Forelimb muscle (tissue), 1 donor: ENCODE data around the gene TMEM170A. TPM values are rescaled to one million over a fixed set of nuclear protein-coding genes. Genes with fewer than 3 reads are reported as not detected.
"Not testable (repeated sequence)": the region's sequence is repeated elsewhere in the genome, so short reads cannot be mapped to it uniquely, and the experiment has no call there.

Experiments used
- DNase-seq: peaks from one replicate; pipeline ENCODE4 v3.0.0-alpha.2; 2013; ENCODE audit warnings: low read depth
- polyA plus RNA-seq: library from polyadenylated mRNA; unstranded; fragments of 120-200 nt; gene quantifications from one replicate; pipeline ENCODE4 v1.2.1, GENCODE V29; 2013; ENCODE audit not compliant: insufficient read length

The TMEM170A gene, protein sequence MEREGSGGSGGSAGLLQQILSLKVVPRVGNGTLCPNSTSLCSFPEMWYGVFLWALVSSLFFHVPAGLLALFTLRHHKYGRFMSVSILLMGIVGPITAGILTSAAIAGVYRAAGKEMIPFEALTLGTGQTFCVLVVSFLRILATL
- polyA plus RNA-seq: 18.6 TPM

DNA sequence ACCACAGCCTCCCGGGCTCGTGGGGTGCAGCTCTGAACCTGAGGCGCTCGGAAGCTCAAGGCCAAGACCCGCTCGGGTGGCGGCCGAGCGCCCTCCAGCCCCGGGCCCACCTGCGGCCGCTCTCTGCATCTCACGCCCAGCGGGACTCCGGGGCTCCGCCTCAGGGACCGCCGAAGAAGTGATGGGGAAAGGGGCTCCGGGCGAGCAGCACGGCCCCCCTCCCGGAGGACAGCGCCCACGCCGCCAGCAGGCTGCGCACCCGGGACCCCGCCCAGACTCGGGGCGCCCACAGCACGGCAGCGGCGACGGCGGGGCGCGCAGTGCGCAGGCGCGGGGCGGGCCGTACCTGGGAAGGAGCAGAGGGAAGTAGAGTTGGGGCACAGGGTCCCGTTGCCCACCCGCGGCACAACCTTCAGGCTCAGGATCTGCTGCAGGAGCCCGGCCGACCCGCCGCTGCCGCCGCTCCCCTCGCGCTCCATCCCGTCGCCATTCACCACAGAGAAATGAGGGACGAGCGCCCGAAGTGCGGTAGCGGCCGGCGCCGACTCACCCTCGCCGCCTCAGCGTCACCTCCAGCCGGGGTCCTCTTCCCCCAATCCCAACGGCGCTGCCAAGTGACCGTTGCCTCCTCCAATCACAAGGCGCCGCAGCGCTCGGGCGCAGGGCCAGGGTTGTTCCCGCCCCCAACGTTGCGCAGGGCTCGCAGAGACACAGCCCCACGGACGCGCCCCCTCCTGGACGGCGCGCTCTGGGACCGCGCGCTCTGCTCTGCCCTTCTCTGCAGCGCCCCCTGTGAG is at the start of gene TMEM170A:
TSS of gene TMEM170A (minus strand) at position 568 of the 797 bp plus-strand sequence. CDS start at position 479, 89 bp downstream.
- DNase-seq: peak; percentile 97

DNA sequence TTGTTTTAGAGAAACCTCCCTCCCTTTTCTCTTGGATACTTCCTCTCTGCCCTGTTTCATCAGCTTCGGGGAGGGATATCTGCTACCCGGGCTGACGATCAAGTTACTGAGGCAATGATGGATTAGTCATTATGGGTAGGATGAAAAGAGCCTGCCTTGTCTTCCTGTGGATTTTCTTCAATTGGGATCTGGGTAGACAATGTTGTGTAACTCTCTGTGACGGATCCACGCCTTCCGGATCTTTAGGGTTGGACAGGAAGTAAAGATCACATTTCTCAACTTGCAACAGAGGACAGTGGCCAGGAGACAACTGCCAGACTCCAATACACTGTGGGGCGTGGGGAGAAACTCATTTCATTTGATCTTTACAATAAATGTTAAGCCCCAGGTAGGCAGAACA is 42.1 kb upstream of the TMEM170A start:
- no peak for DNase-seq

DNA sequence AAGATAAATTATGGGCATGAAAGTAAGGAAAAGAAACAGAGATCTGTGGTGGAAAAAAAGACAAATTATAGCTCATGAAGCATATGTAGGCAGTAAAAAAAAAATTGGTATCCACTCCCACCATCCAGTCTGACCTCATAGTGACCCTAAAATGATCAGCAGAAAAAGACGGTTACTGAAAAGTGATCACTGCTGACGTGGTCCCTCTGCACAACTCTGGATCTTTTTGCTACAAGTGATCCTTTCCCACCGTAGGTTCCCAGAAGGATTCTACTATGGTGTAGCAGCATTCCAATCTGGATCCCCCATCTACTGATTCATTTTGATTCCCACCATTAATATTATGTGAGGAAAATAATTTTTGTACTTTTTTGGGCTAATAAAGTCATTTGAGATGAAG is 41.6 kb upstream of the TMEM170A start:
- DNase-seq: no peak

DNA sequence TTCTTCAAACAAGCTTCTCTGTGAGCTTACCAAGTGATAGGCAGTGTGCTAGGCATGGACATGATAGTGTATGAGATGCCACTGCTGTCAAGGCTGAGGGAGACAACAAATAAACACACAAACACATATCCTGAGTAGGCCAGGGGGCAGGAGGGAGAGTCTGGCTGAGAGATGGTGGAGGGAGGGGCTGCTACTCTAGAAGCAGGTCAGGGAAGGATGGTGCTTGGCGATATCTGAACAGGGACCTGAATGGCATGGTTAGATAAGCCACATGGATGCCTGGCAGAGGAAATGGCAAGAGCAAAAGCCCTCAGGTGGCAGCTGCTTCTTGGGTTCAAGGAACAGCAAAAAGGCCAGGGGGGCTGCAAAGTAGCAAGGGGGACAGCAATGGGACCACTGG is 39.3 kb upstream of the TMEM170A start:
- no peak for DNase-seq

DNA sequence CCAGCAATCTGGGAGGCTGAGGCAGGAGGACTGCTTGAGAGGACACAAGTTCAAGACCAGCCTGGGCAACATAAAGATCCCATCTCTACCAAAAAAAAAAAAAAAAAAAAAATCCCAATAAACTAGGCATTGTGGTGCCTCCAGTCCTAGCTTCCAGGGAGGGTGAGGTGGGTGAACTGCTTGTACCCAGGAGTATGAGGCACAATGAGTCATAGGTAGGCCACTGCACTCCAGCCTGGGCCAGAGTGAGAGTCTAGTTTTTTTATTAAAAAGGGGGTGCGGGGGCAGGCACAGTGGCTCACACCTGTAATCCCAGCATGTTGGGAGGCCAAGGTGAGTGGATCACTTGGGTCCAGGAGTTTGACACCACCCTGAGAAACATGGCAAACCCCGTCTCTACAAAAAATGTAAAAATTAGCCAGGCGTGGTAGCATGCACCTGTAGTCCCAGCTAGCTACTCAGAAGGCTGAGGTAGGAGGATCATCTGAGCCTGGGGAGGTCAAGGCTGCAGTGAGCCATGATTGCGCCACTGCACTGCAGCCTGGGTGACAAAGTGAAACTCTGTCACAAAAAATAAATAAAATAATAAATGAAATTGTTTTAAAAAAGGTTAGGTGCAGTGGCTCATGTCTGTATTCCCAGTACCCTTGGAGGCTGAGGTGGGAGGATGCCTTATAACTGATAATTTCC is 38.6 kb upstream of the TMEM170A start:
- no peak for DNase-seq

DNA sequence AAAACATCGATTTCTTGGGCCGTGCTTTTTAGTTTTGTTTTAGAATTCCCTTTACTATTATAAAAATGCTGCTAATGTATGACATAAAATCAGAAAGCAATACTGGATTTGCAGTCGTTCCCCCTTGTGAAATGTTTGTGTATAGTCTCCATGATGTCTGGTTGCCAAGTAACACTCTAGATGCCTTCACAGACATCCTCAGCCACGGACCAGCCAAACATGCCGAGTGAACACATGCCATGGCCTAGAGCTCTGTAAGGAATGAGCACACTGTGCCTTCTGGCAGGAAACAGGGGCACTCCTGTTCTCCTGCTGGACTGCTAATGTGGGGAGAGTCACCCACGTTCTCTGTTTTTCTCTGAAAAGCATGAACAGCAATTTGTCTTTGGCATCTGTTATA is 37.3 kb upstream of the TMEM170A start:
- DNase-seq: peak; percentile 40

DNA sequence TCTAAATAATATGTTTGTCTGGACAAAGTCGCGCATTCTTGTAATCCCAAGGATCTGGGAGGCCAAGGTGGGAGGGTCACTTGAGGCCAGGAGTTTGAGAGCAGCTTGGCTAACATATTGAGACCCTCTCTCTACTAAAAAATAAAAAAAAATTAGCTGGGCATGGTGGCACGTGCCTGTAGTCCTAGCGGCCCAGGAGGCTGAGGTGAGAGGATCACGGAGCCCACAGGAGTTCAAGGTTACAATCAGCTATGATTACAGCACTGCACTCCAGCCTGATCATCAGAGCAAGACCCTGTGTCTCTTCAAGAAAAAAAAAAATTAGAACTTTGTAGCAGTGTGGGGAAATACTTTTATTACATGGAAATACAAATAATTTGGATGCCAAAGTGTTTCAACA is 36.9 kb upstream of the TMEM170A start:
- DNase-seq: no peak

DNA sequence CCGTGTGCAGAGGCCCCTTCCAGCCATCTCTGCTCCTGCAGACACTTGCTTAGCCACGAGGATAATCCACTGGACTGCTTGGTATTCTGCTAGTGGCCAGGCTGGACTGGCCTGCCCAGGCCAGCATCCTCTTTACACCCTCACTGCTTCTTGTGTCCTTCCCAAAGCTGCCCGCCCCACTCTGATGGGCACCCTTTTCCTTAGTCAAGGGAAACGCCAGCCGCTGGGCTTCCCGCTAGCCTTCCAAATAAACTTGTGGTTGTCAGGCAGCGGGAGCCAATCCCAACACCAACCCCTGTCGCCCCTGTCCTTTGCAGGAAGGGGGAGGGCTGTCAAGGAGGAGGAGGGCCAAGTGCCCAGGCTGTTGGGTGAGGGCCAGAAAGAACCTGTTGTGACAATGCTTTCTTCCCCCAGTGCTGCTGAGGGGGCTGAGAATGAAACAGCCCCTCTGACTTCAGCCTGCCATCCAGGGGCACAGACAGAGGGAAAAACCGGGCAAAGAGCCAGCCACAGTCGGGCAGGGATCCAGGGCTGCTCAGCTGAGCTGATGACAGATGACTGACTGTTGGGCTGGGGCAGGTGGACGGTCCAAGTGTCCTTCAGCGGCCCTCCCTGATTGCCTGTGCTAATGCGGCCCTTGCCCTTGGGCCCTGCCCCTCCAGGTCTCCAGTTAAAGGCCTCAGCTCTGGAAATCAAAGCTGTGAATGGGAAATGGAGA is 34.3 kb upstream of the TMEM170A start:
- not testable (repeated sequence) for DNase-seq

DNA sequence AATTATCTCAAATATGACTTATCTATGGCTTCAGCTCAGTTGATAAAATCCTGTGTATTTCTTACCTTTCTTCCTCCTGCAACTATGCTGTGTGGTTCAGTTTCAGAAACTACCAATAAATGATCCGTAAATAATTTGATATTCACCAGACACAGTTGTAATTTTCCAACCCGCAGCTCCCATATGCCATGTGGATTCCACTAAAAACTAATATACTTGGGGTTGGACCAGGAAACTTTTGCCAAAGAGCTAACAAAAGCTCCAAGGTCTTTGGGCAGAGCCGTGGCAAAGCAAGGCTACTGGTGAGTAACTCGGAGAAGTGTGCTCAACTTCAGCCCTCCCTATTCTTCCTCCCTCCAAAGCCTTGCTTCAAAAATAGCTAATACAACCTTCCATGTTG is 33.1 kb upstream of the TMEM170A start:
- no peak for DNase-seq

DNA sequence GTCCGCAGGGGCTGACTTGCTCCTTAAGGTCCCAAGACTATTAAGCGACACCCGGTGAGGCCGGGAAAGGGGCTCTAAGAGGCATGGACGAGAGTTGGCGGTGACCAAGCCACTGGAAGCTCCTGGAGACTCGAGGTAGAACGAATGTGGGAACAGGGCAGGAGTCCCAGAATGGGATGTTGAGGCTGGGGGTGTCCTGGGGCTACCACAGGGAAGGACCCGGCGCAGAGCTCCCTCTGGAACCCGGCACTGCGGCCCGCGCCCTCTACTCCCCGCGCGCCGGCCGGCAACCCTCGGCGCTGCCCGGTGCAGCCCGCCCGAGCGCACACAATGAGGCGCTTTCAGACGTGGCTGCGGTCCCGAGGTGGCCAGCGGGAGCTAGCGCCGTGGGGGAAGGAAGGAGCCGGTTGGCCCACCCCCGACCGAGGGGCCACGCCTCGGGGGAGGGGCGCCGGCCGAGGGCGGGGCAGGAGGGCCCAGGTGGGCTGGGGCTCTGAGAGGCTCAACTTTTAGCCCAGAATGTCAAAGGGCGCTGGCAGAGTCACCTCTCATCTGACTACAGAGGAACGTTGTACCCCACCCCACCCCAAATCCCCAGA is 30.7 kb upstream of the TMEM170A start, which contains the start of gene CHST6:
TSS of gene CHST6 (minus strand) at position 366 of the 599 bp plus-strand sequence. CDS start 15,613 bp downstream, outside the sequence.
- DNase-seq: no peak

DNA sequence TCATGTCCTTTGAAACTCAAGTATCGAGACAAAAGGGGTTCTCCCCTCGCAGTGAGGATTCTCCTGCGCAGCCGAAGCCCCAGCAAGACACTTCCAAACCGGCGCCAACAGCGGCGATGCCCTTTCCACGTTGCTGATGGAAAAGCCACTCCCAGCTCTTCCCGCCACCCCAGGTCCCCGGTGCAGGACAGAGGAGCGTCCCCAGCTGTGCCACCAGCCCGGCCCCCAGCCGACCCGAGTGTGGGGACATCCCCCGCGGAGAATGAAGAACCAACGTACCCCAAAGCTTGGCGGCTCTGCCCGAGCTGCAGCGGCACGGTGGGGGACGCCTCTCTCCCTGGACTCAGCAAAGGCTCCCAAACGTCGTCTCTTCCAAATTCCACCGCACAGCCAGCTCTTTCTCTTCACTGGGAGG is 30.2 kb upstream of the TMEM170A start:
- no peak for DNase-seq

DNA sequence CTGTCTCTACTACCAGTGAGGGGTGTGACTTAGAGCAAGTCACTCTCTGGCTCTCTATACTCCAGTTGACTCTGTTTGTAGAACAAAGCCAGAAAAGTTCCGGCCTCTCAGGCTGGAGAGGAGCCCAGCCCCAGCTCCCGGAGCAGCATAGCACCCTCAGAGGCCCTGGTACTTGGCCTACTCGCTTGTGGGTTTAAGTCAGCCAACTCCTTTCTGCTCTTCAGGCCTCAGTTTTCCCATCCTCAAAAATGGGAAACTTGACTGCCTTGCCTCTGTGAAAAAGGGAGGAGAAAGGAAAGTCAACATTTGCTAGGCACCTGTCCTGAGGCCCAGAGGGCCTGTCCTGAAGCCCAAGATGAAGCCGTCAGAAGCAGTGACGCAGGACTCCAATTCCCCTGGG is 29.7 kb upstream of the TMEM170A start:
- no peak for DNase-seq

DNA sequence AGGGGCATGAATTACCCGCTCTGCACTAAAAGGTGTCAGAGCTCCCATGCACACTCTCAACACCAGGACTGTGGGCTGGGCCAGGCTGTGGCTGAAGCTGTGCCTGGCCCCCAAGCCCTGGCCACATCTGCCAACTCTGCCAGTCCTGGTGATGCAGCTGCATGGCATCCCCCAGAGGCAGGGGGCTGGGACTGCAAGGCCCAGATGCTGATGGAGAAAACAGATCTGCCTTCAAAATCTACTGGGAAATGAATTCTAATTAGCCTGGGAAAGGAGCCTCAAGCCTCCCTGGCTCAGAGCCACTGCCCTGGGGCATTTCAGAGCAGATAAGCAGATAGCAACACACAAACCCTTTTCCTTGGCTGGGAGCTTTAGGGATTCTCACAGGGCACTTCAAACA is 27.4 kb upstream of the TMEM170A start:
- DNase-seq: no peak

DNA sequence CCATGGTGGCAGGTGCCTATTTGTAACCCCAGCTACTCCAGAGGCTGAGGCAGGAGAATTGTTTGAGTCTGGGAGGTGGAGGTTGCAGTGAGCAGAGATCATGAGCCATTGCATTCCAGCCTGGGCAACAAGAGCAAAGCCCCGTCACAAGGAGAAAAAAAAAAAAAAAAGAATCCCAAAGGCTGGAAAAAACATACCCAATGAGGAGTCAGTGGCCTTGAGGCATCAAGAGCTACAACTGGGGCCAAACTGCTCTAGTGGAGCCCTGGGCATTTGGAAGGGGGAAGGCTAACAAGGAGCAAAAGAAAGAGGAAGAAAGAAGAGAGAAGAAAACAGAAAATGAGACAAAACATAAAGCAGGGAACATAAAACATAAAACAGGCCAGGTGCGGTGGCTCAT is 23.8 kb upstream of the TMEM170A start:
- DNase-seq: no peak

DNA sequence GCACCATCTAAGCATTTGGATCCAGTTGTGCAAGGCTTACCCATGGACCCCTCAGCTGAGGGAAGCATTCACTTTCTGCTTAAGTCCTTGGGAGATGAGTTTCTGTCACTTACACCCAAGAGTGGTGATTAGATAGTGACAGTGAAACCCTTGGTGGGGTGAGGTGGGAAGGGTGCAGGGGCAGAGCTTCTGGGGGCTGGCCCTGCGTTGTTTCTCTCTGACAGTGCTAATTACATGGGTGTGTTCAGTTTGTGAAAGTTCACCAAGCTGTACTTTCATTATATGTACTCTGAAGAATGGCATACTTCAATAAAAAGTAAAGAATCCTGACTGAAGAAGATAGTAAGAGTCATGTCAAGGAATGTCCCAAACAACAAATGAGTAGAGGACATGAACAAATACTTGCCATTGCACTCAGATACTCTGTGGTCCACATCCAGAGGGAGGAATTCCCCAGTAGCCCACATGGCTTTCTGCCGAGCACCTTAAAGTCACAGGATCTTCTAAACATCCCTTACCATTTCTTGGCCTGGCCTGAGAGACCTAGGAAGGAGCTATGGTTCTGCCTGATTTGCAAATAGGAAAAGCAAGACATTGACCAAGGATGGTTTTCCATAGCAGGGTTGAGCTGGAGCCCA is 22.3 kb upstream of the TMEM170A start:
- DNase-seq: no peak

DNA sequence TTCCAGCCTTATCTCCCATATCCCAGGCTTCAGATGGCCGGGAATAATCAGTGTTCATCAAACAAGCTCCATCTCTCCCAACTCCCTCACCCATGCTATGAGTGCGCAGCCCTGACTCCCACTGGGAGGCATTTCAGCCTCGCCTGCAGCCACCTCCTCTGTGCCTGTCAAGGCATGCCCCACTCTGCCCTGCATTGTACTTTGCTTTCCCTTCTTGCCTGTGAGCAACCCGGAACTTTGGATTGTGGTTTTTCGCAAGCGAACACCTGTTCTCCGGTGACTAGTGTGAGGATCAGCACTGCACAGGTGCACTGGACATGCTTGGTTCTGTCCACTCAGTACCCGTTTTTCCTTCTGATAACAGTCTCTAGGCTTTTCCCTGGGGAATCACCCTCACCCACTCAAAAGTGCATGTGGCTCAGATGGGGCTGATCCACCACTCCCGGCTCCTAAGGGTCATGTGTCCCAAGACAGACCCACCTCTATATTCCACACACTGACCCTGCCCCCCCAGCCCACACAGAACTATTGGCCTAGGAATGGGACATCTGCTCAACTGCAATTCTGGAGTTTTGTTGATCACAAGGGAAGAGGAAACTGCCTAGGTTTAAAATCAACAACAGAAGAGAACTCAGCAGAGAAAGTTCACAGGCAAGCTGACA is 21.7 kb upstream of the TMEM170A start:
- no peak for DNase-seq

DNA sequence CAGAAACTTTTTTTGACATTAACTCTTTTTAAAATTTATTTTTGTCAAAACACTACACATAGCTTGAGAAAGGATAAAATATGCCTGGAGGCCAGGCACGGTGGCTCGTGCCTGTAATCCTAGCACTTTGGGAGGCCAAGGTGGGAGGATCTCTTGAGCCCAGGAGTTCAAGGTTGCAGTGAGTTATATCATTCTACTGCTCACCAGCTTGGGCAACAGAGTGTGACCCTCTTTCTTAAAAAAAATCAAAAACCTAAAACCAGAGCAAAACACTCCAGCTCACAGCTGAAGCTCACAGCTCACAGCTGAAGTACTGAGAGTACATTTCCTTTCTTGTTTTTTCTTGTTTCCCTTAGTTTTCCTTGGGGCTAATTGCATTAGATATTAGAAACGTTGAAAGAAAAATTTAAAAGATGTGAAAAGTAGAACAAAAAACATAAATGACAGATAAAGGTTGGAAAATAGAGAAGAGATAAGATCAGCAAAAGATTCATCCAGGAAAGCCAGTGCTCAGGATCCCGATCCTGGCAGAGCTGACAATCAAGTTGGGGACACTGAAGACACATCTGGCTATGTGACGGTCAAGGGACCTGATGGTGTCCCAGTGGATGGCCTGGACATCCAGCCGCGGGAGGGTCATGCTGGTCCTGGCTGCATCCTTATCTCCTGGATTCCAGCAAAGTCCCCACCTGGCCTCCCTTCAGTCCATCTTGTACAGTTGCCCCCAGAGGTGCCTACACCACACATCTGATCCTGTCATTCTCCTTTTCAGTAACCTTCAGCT is 20.9 kb upstream of the TMEM170A start:
- DNase-seq: no peak

DNA sequence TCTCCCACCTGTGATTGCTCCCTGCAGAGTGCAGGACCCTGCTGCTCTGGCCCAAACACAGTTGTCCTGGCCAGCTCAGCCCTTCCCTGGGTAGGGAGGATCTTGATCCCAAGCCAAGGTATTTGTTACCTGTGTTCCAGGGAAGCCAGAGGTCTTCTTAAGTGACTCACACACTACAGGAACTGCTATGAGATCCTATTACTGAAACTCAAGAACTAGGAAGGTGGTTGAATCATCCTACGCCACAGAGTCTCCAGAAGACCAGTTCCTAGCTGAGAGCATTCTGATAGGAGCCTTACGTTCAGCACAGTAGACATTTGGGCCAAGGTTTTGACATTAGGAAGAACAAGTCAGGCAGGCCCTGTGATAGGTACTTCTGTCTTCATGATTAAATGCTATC is 18.7 kb upstream of the TMEM170A start:
- DNase-seq: no peak

DNA sequence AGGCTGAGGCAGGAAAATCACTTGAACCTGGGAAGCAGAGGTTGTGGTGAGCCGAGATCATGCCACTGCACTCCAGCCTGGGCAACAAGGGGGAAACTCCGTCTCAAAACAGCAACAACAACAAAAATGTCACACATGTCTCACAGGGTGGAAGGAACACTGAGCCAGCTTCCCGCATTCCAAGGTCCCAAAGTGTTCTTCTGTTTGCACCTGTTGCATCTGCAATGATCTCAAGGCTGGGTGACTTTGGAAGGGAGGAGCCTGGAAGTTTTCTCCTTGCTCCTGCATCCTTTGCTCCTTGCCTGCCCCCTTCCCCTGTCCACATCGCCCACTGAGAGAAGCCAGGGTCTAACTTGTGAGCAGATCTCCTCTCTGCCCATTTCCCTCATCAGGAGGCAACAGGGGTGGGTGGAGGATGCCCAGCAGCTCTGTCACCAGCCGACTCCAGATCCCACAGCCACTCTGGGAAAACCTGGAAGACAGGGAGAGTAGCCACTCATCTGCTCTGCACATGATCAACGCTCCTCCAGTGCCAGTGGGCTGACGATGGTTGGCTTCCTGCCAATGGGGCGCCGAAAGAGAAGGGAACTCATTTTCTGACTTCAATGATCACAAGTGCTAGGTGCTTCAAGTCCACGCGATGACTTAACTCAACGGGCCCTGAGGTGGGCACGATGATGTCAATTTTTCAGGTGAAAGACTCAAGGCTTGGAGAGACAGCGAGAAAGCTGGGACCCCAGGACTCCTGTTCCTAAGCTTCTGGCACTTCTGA is 18.1 kb upstream of the TMEM170A start:
- no peak for DNase-seq
